Fibroblast of lung (primary cell): ENCODE data around the gene PGM1. TPM values are rescaled to one million over a fixed set of nuclear protein-coding genes. Genes with fewer than 3 reads are reported as not detected.
A peak's percentile ranks its signal among the peaks of the same experiment; 100 is the strongest.

Experiments
- DNase-seq, 2 donors: peaks; one replicate each; pipeline versions ENCODE4 v3.0.0 to v3.0.0-alpha.2; 2010; ENCODE audit warnings: low read depth in 2 of 2
- H2AFZ ChIP-seq: 2 replicates; pipeline ENCODE4 v1.5.1; 2012; ENCODE audit warnings: low read length, control low read depth, inconsistent platforms
- H3K27ac ChIP-seq: 2 replicates; pipeline ENCODE4 v1.5.1; 2011; ENCODE audit warnings: low read length, control low read depth; ENCODE audit not compliant: insufficient read depth
- H3K27me3 ChIP-seq: 2 replicates; pipeline ENCODE4 v1.5.1; 2011; ENCODE audit warnings: mild to moderate bottlenecking, low read length; ENCODE audit not compliant: control insufficient read depth, insufficient read depth
- H3K36me3 ChIP-seq: 2 replicates; pipeline ENCODE4 v1.5.1; 2011; ENCODE audit warnings: low read length; ENCODE audit not compliant: control insufficient read depth, insufficient read depth
- H3K4me1 ChIP-seq: 2 replicates; pipeline ENCODE4 v1.5.1; 2011; ENCODE audit warnings: low read length; ENCODE audit not compliant: control insufficient read depth, insufficient read depth; ENCODE audit errors: extremely low read depth
- H3K4me2 ChIP-seq: 2 replicates; pipeline ENCODE4 v1.5.1; 2011; ENCODE audit warnings: low read length, control low read depth; ENCODE audit not compliant: insufficient read depth; ENCODE audit errors: extremely low read depth
- H3K4me3 ChIP-seq, 4 experiments: fragments of 200-600 bp in 1 of 4; sonication (generic) in 1 of 4; replicated peaks in 1 of 4; 2 replicates each; pipeline ENCODE4 v1.5.1; 2011 to 2016; ENCODE audit warnings: low read length in 4 of 4, low read depth in 3 of 4, mild to moderate bottlenecking in 3 of 4, control low read depth in 2 of 4, inconsistent platforms in 1 of 4, mixed read lengths in 1 of 4; ENCODE audit not compliant: insufficient read depth in 1 of 4; ENCODE audit errors: control extremely low read depth in 1 of 4
- H3K79me2 ChIP-seq: 2 replicates; pipeline ENCODE4 v1.5.1; 2012; ENCODE audit warnings: mild to moderate bottlenecking, low read length, inconsistent platforms; ENCODE audit not compliant: control insufficient read depth, insufficient read depth
- H3K9ac ChIP-seq: 2 replicates; pipeline ENCODE4 v1.5.1; 2011; ENCODE audit warnings: mild to moderate bottlenecking, low read length, control low read depth; ENCODE audit not compliant: insufficient read depth
- H3K9me3 ChIP-seq: 2 replicates; pipeline ENCODE4 v1.5.1; 2012; ENCODE audit warnings: low read depth, low read length; ENCODE audit not compliant: control insufficient read depth, insufficient read depth
- H4K20me1 ChIP-seq: 2 replicates; pipeline ENCODE4 v1.5.1; 2011; ENCODE audit warnings: low read length; ENCODE audit not compliant: control insufficient read depth, insufficient read depth; ENCODE audit errors: extremely low read depth
- EZH2 ChIP-seq: IDR thresholded peaks from 2 replicates; pipeline ENCODE4 v1.5.1; 2012; ENCODE audit warnings: low read length, control low read depth, mild to moderate bottlenecking; ENCODE audit errors: missing control alignments
- polyA plus RNA-seq, 2 donors: library from polyadenylated mRNA; depleted of rRNA in 1 of 2; stranded (reverse) in 1 of 2; unstranded in 1 of 2; fragments of >200 nt; gene quantifications; 2 replicates each; pipeline ENCODE4 v1.2.1, GENCODE V29; 2011 to 2012; ENCODE audit warnings: missing spikeins in 1 of 2
- total RNA-seq: library from RNA; depleted of rRNA; stranded (reverse); fragments of >200 nt; gene quantifications from 2 replicates; pipeline ENCODE4 v1.2.1, GENCODE V29; 2014
- TF ChIP-seq, protein P1 (sequence below), 2 donors: IDR thresholded peaks in 1 of 2; conservative IDR thresholded peaks in 1 of 2; 1 replicate in 1 of 2; 2 replicates in 1 of 2; pipeline ENCODE4 v1.5.1; 2011 to 2012; ENCODE audit warnings: low read length in 2 of 2, control low read depth in 1 of 2, inconsistent platforms in 1 of 2, low read depth in 1 of 2, mild to moderate bottlenecking in 1 of 2

Gene PGM1
- total and polyA plus RNA-seq, 2 donors (not counting 1 experiment from before 2014, with no cell fraction given) = 43.7 to 51.4 TPM

DNA sequence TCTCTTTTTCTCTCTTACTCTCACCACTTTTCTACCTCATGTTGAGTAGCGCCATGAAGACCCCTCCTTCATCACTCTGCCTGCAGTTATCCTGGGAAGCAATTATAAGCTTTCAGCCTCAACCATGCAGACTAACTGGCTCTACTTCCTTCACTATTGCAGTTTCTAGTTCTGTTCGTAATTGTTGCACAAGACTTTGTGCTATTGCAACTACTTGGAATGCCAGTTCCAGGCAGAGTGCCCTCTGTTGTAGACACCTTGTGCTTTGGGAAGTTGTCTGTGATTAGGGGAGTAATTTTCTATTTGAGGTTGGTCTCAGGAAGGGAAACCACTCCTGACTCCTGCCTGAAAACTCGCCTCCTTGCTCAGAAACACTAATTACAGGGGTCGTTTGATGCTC, 19.4 kb downstream of the PGM1 start:
- H3K9me3 ChIP-seq = no peaks in the 10 kb centered on the region
- no peak overlapping the region for H3K4me3 ChIP-seq
- no peaks in the 10 kb centered on the region for H3K4me1 ChIP-seq
- no peak overlapping the region for H3K4me2 ChIP-seq
- H3K79me2 ChIP-seq = no peaks in the 10 kb centered on the region
- no peak overlapping the region for H3K9ac ChIP-seq
- no peaks in the 10 kb centered on the region for H3K36me3 ChIP-seq
- no peak for TF ChIP-seq EZH2
- TF ChIP-seq, protein P1, sequence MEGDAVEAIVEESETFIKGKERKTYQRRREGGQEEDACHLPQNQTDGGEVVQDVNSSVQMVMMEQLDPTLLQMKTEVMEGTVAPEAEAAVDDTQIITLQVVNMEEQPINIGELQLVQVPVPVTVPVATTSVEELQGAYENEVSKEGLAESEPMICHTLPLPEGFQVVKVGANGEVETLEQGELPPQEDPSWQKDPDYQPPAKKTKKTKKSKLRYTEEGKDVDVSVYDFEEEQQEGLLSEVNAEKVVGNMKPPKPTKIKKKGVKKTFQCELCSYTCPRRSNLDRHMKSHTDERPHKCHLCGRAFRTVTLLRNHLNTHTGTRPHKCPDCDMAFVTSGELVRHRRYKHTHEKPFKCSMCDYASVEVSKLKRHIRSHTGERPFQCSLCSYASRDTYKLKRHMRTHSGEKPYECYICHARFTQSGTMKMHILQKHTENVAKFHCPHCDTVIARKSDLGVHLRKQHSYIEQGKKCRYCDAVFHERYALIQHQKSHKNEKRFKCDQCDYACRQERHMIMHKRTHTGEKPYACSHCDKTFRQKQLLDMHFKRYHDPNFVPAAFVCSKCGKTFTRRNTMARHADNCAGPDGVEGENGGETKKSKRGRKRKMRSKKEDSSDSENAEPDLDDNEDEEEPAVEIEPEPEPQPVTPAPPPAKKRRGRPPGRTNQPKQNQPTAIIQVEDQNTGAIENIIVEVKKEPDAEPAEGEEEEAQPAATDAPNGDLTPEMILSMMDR (conservative IDR thresholded peaks at IDR 0.05 in 1 of 2, IDR thresholded peaks at IDR 0.05 in 1 of 2; ENCODE audit: low read depth in 1 of 2, low read length in 2 of 2) = no peak
- no peaks in the 10 kb centered on the region for H4K20me1 ChIP-seq
- H3K27me3 ChIP-seq = no peaks in the 10 kb centered on the region
- peak in 1 of 2 donors; percentile 31 for DNase-seq
- H3K27ac ChIP-seq = no peak overlapping the region
- H2AFZ ChIP-seq = no peak overlapping the region

DNA sequence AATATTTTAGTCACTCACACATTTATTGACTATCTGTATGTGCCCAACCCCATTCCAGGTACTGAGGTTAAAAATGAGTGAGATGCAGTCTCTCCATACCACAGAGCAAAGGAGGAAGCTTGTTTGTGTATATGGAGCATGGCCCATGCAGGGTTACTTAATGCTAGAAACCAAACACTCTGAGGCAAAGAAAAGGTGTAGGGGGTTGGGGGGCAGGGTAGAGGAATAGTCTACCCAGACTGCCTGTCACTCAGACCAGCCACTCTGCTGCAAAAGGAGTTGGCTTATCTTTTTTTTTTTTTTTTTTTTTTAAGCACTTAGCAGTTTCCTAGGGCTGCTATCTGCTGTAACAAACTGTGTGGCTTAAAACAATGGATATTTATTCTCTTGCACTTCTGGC, 19.8 kb downstream of the PGM1 start:
- no peak for DNase-seq
- Histone ChIP-seq H3K36me3 (no peaks in the 10 kb centered on the region), H3K27me3 (no peaks in the 10 kb centered on the region), H3K4me2 (no peak overlapping the region), H3K4me3 (no peak overlapping the region), H3K79me2 (no peaks in the 10 kb centered on the region), H3K9me3 (no peaks in the 10 kb centered on the region), H3K9ac (no peak overlapping the region), H3K27ac (no peak overlapping the region), H3K4me1 (no peaks in the 10 kb centered on the region), H4K20me1 (no peaks in the 10 kb centered on the region), H2AFZ (no peak overlapping the region)
- TF ChIP-seq, protein P1 (conservative IDR thresholded peaks at IDR 0.05 in 1 of 2, IDR thresholded peaks at IDR 0.05 in 1 of 2; ENCODE audit: low read depth in 1 of 2, low read length in 2 of 2) = no peak
- no peak for TF ChIP-seq EZH2

DNA sequence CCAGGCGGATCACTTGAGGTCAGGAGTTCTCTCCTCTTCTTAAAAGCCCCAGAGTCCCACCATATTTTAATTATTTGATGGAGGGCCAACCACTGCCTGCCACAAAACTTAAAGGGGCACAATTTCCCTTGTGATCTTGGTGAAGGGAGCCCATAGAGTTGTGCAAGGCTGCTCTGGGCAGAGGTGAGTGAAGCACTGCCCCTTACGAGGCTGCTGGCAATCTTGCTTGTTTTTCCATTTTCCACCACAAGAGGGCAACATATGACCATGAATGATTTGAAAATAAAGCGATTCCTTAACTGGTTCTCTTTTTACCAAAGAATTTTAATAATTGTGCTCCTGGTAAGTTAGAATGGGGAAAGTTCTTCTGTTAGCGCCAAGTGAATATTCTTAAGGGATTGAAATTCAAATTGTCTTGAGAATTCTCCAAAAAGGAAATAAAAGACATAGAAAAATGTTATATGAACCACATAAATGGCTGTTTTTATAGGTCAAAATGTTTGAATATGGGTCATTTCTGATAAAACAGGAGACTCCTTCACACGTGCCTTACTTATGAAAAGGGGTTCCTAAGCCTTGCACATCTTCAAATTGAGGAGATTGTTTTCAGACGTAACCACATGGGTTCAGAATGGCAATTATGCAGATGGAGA, 22.7 kb downstream of the PGM1 start:
- no peak overlapping the region for H3K9ac ChIP-seq
- peak; percentile 51 to 84 for DNase-seq

More for the DNA sequence above, 22.7 kb downstream of the PGM1 start:
- H3K36me3 ChIP-seq = no peaks in the 10 kb centered on the region
- no peaks in the 10 kb centered on the region for H4K20me1 ChIP-seq
- H3K4me2 ChIP-seq = no peak overlapping the region
- no peak overlapping the region for H2AFZ ChIP-seq
- no peaks in the 10 kb centered on the region for H3K9me3 ChIP-seq
- no peak overlapping the region for H3K4me3 ChIP-seq
- H3K27me3 ChIP-seq = no peaks in the 10 kb centered on the region
- TF ChIP-seq EZH2 = no peak
- TF ChIP-seq, protein P1 (conservative IDR thresholded peaks at IDR 0.05 in 1 of 2, IDR thresholded peaks at IDR 0.05 in 1 of 2; ENCODE audit: low read depth in 1 of 2, low read length in 2 of 2) = peak; percentile 53 to 61
- no peaks in the 10 kb centered on the region for H3K79me2 ChIP-seq
- H3K4me1 ChIP-seq = no peaks in the 10 kb centered on the region
- H3K27ac ChIP-seq = no peak overlapping the region
